Activated CD4-positive, CD25-positive, alpha-beta regulatory T cell (primary cell): ENCODE data around the gene PLPPR2.
"Not testable (repeated sequence)": the region's sequence is repeated elsewhere in the genome, so short reads cannot be mapped to it uniquely, and the experiment has no call there.

Source experiments
- DNase-seq, 4 experiments: peaks; one replicate each; lab custom pipeline; 2025; lab: John Stamatoyannopoulos, UW

PLPPR2 gene

GRCh38 chr19:11355160-11356073 lies at the start of gene PLPPR2:
PLPPR2 (plus strand) TSS chr19:11355432; CDS start chr19:11357674, 2,242 bp downstream.
- peak; percentile 68 to 70 (median 69) for DNase-seq

GRCh38 chr19:11306337-11306736 lies 48.9 kb upstream of the PLPPR2 start:
- DNase-seq = no peak

GRCh38 chr19:11320278-11320995 lies 34.8 kb upstream of the PLPPR2 start:
- DNase-seq = not testable (repeated sequence)

- DNase-seq = no peak
These were observed 33.8 kb upstream of the PLPPR2 start for GRCh38 chr19:11321191-11322126.

GRCh38 chr19:11322269-11323024 lies 32.8 kb upstream of the PLPPR2 start:
- DNase-seq = no peak

- no peak for DNase-seq
These were observed 31.6 kb upstream of the PLPPR2 start for GRCh38 chr19:11323601-11324078.

- DNase-seq = no peak
These were observed 31.1 kb upstream of the PLPPR2 start for GRCh38 chr19:11324079-11324661.

GRCh38 chr19:11324748-11325389 lies 30.4 kb upstream of the PLPPR2 start:
- no peak for DNase-seq

GRCh38 chr19:11325544-11325943 lies 29.7 kb upstream of the PLPPR2 start:
- DNase-seq = no peak

GRCh38 chr19:11330127-11330526 lies 25.1 kb upstream of the PLPPR2 start:
- no peak for DNase-seq

GRCh38 chr19:11331502-11331901 lies 23.7 kb upstream of the PLPPR2 start:
- no peak for DNase-seq

- no peak for DNase-seq
These were observed 22.4 kb upstream of the PLPPR2 start for GRCh38 chr19:11332822-11333221.

GRCh38 chr19:11333838-11334237 lies 21.4 kb upstream of the PLPPR2 start:
- not testable (repeated sequence) for DNase-seq

- DNase-seq = no peak
These were observed 19.6 kb upstream of the PLPPR2 start for GRCh38 chr19:11335449-11336146.

GRCh38 chr19:11337080-11337479 lies 18.2 kb upstream of the PLPPR2 start:
- no peak for DNase-seq

- no peak for DNase-seq
These were observed 17.1 kb upstream of the PLPPR2 start for GRCh38 chr19:11338121-11338520.

- DNase-seq = no peak
These were observed 16.5 kb upstream of the PLPPR2 start for GRCh38 chr19:11338569-11339253.

GRCh38 chr19:11339254-11340098 lies 15.8 kb upstream of the PLPPR2 start, which contains the start of gene RAB3D:
RAB3D (minus strand) TSS chr19:11339657; CDS start chr19:11337399, 2,258 bp downstream.
- DNase-seq = peak; percentile 56 to 73 (median 62)
